Stomach (tissue), 9 donors: ENCODE results near the gene ATP2A3. TPM values are rescaled to one million over a fixed set of nuclear protein-coding genes. Genes with fewer than 3 reads are reported as not detected.

Source experiments
- DNase-seq, 2 donors: peaks; one replicate each; pipeline versions ENCODE4 v3.0.0 to v3.0.0-alpha.2; 2013 to 2019
- H3K27ac ChIP-seq, 5 donors: fragments of 200-600 bp in 4 of 5; sonication (generic) in 4 of 5; one replicate each; pipeline ENCODE4 v1.5.1; 2013 to 2019; ENCODE audit warnings: mild to moderate bottlenecking in 1 of 5, moderate library complexity in 1 of 5
- H3K27me3 ChIP-seq, 3 donors: fragments of 200-600 bp; sonication (generic); one replicate each; pipeline ENCODE4 v1.5.1; 2017 to 2019; ENCODE audit warnings: mixed run types in 1 of 3
- H3K36me3 ChIP-seq, 4 donors: fragments of 200-600 bp; sonication (generic); 1 replicate in 3 of 4; 2 replicates in 1 of 4; pipeline ENCODE4 v1.5.1; 2016 to 2019
- H3K4me1 ChIP-seq, 4 donors: fragments of 200-600 bp; sonication (generic); one replicate each; pipeline ENCODE4 v1.5.1; 2016 to 2019
- H3K4me3 ChIP-seq, 4 donors: fragments of 200-600 bp; sonication (generic) in 3 of 4; one replicate each; pipeline ENCODE4 v1.5.1; 2016 to 2019; ENCODE audit warnings: mild to moderate bottlenecking in 1 of 4
- H3K9me3 ChIP-seq, 4 donors: fragments of 200-600 bp; sonication (generic); one replicate each; pipeline ENCODE4 v1.5.1; 2016 to 2019
- CTCF ChIP-seq, 7 experiments: fragments of 450-650 bp in 4 of 7; fragments of 200-600 bp in 3 of 7; sonication (generic) in 3 of 7; IDR thresholded peaks; one replicate each; pipeline ENCODE4 v1.5.1; 2016 to 2019; ENCODE audit warnings: antibody characterized with exemption in 7 of 7, control low read depth in 2 of 7, mild to moderate bottlenecking in 1 of 7
- EP300 ChIP-seq: sonication (generic); formaldehyde crosslinking; IDR thresholded peaks from one replicate; pipeline ENCODE4 v1.6.1; 2017; ENCODE audit warnings: antibody characterized with exemption
- POLR2A ChIP-seq, 4 donors: fragments of 450-650 bp; IDR thresholded peaks; one replicate each; pipeline ENCODE4 v1.6.1; 2016; ENCODE audit warnings: antibody characterized with exemption in 4 of 4, control low read depth in 2 of 4, mild to moderate bottlenecking in 1 of 4, moderate library complexity in 1 of 4
- POLR2AphosphoS5 ChIP-seq, 3 donors: sonication (generic); formaldehyde crosslinking; IDR thresholded peaks; one replicate each; pipeline ENCODE4 v1.6.1; 2016; ENCODE audit warnings: antibody characterized with exemption in 3 of 3
- WGBS, 5 donors: extraction: QIAGEN DNeasy Blood & Tissue Kit in 3 of 5; methylation state at CpG; one replicate each; pipeline versions ENCODE4 v1.1.5 to v1.1.7; 2013 to 2018; 5-methylcytosine and 5-hydroxymethylcytosine counted together
- intact Hi-C: fragments of 100-400 bp; cut with DNase I; formaldehyde crosslinking; loops from one replicate; pipeline ENCODE4 v1.15.1; 2023; ENCODE audit warnings: low total_unique reads
- polyA plus RNA-seq, 3 donors: library from polyadenylated mRNA; stranded (reverse); fragments of 200-250 nt; gene quantifications; one replicate each; pipeline ENCODE4 v1.2.3, GENCODE V29; 2013
- total RNA-seq, 5 donors: library from RNA; depleted of rRNA; stranded (reverse); fragments of >200 nt; gene quantifications; one replicate each; pipeline versions ENCODE4 v1.1.0 to v1.2.3, GENCODE V29; 2014 to 2016
- donor health status: healthy with polysubstance abuse.
- donor health status: Bipolar disorder and iron deficiency.
- donor health status: healthy.

The ATP2A3 gene
- total and polyA plus RNA-seq, 8 donors: 10.4 to 1,069 (median 64.1) TPM

DNA sequence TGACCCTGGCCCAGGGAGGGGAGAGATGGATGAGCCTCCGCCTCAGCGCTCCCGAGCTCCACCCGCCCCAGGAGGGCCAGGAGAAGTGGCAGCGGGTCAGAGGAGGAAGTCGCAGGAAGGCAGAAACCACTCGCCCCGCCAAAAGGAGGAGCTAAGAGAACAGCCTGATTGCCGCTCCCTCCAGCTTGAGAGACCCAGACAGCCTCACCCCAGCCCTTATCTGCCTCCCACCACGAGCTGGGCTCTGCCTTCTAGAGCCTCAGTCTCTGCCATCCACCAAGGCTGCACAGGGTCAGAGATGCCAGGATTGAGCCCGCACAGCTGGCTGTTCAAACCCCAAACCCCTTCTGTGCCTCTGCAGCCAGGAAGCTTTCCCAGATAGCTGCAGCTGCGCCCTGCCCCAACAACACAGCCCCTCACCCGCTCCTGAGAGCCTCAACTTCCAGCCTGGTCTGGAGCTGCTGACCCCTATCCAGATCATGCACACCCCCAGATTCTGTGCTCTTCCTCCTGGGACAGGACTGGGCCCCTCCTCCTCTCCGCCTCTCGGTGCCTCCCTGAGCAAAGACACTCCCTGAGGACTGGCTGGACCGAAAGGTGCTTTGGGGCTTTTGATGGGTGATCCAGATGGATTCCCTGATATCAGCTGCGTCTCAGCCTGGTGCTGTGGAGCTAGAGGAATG lies 1.0 kb upstream of the ATP2A3 start:
- Histone ChIP-seq H3K4me1 (peaks cover 31 to 70% (median 68%) of the 10 kb centered on the region in 4 donors), H3K9me3 (no peaks in the 10 kb centered on the region), H3K36me3 (no peaks in the 10 kb centered on the region), H3K27me3 (peaks cover 0 to 23% (median 6%) of the 10 kb centered on the region in 3 donors), H3K4me3 (peak overlapping the region; percentile 52 to 73 (median 62)), H3K27ac (peak overlapping the region; percentile 78 to 89 (median 86))
- peak; percentile 83 to 89 for DNase-seq
- TF ChIP-seq POLR2AphosphoS5 (IDR thresholded peaks at IDR 0.05) (peak in 2 of 3 donors; percentile 81 to 85), POLR2A (IDR thresholded peaks at IDR 0.05) (no peak)
- WGBS, 5 donors: 9 to 21% (median 16%) methylated on average over 6 to 17 of the region's 17 CpGs
- intact Hi-C loops: no loop called here

GRCh38 chr17:3963237-3964201 lies 718 bp downstream of the ATP2A3 start:
- no peak for TF ChIP-seq POLR2AphosphoS5 (IDR thresholded peaks at IDR 0.05)
- TF ChIP-seq CTCF (IDR thresholded peaks at IDR 0.05): no peak
- TF ChIP-seq POLR2A (IDR thresholded peaks at IDR 0.05): no peak
- no peak for TF ChIP-seq EP300
- Histone ChIP-seq H3K4me3 (peak overlapping the region; percentile 52 to 73 (median 62)), H3K4me1 (peaks cover 43 to 85% (median 83%) of the 10 kb centered on the region in 4 donors), H3K27me3 (peaks cover 0 to 23% (median 6%) of the 10 kb centered on the region in 3 donors), H3K27ac (peak overlapping the region; percentile 71 to 89 (median 82)), H3K36me3 (no peaks in the 10 kb centered on the region), H3K9me3 (no peaks in the 10 kb centered on the region)
- intact Hi-C loops: no loop called here
- peak; percentile 51 to 62 for DNase-seq
- 3 to 15% (median 8%) methylated on average over 32 to 64 of the region's 64 CpGs for WGBS, 5 donors

- intact Hi-C loops: no loop called here
- Histone ChIP-seq H3K4me1 (peaks cover 43 to 89% (median 80%) of the 10 kb centered on the region in 4 donors), H3K27ac (peak overlapping the region; percentile 71 to 89 (median 82)), H3K36me3 (peaks cover 0 to 4% (median 2%) of the 10 kb centered on the region in 4 donors), H3K4me3 (peak overlapping the region; percentile 52 to 73 (median 62)), H3K9me3 (no peaks in the 10 kb centered on the region), H3K27me3 (peaks cover 0 to 23% (median 6%) of the 10 kb centered on the region in 3 donors)
- DNase-seq: no peak
- no peak for TF ChIP-seq CTCF (IDR thresholded peaks at IDR 0.05)
- no peak for TF ChIP-seq POLR2A (IDR thresholded peaks at IDR 0.05)
- no peak for TF ChIP-seq EP300
- TF ChIP-seq POLR2AphosphoS5 (IDR thresholded peaks at IDR 0.05): no peak
These were observed 1.3 kb downstream of the ATP2A3 start for GRCh38 chr17:3962965-3963236.

- H3K4me1 ChIP-seq: peaks cover 43 to 89% (median 75%) of the 10 kb centered on the region in 4 donors
- H3K27ac ChIP-seq: peak overlapping the region in 3 of 5 donors; percentile 71 to 89 (median 82)
- no peaks in the 10 kb centered on the region for H3K9me3 ChIP-seq
- WGBS, 5 donors: 66 to 78% (median 76%) methylated on average over 11 of the region's 11 CpGs
- TF ChIP-seq CTCF (IDR thresholded peaks at IDR 0.05) (no peak), EP300 (no peak), POLR2A (IDR thresholded peaks at IDR 0.05) (no peak), POLR2AphosphoS5 (IDR thresholded peaks at IDR 0.05) (no peak)
- H3K27me3 ChIP-seq: peaks cover 0 to 23% (median 6%) of the 10 kb centered on the region in 3 donors
- intact Hi-C loops: no loop called here
- H3K36me3 ChIP-seq: peaks cover 0 to 7% (median 4%) of the 10 kb centered on the region in 4 donors
- peak overlapping the region; percentile 52 to 73 (median 62) for H3K4me3 ChIP-seq
- DNase-seq: no peak
These were observed 1.8 kb downstream of the ATP2A3 start for GRCh38 chr17:3962217-3962964.
